ENCODE measurements around the gene GUCA2B.

GRCh38 chr1:42172381-42173133, 19.3 kb downstream of the GUCA2B start:
- TF ChIP-seq CTCF (conservative IDR thresholded peaks at IDR 0.05; ENCODE audit: low read length) (no peak), EZH2phosphoT487 (IDR thresholded peaks at IDR 0.05; ENCODE audit: borderline replicate concordance, low read depth, low read length) (no peak)
